ENCODE measurements around the gene NUDT19.
A peak's percentile ranks its signal among the peaks of the same experiment; 100 is the strongest.

The NUDT19 gene

DNA sequence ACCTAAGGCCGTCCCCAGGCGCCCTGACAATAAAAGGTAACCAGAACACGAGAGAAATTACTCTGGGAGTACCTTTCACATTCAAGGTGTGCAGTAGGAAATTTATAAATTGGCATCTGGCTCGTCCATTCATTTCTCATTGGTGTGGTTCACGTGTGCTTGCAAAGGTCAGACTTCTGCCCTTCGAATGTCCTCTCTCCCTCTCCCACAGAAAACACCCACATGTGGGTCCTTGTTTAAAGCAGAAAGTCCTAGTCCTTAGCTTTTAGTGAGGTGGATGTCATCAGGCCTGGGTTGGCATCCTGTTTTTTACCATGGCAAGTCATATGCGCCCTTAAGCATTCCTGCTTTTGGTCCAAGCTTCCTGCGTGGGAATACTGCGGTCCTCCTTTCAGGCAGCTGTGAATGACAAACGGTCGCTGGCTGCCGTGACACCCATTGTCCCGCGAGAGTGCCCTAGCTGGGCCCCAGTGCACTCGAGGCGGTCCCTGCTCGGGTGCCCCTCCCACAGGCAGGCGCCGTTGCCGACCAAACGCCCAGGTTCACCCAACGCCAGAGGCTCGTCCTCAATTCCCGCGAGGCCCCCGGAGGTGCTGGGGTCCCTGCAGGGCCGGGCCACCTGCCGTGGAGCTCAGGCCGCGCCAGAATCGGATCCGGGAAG, at the start of gene NUDT19:
NUDT19 (plus strand) TSS at position 531 of the 661 bp plus-strand sequence. CDS start 140 bp downstream, outside the sequence.
- TF ChIP-seq CTCF (conservative IDR thresholded peaks at IDR 0.05) = no peak
- TF ChIP-seq ZFX (IDR thresholded peaks at IDR 0.05) = no peak
- H3K27ac ChIP-seq = peak within 1 kb of the TSS; percentile 98

DNA sequence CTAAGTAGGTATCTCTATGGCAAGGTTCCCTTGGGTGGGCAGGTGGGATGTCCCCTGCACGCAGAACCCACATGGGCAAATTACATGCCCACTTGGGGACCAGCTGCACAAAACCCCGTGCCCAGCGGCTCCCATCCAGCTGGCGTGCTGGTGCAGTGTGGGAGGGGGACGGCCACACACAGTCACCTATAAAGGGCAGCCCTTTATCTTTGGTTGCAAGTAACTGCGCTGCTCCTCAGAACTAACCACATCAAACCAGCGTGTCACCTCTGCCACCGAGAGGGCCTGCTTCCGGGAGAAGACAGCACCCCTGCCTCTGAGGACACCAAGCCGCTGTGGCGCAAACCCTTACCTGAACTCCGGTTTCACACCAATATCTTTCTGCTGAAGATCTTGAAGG, 48.9 kb upstream of the NUDT19 start:
- TF ChIP-seq CTCF (conservative IDR thresholded peaks at IDR 0.05) (no peak), ZFX (IDR thresholded peaks at IDR 0.05) (no peak)
- no peak overlapping the region for H3K27ac ChIP-seq

GRCh38 chr19:32646556-32646955, 45.1 kb upstream of the NUDT19 start:
- no peak overlapping the region for H3K27ac ChIP-seq
- no peak for TF ChIP-seq ZFX (IDR thresholded peaks at IDR 0.05)
- no peak for TF ChIP-seq CTCF (conservative IDR thresholded peaks at IDR 0.05)

DNA sequence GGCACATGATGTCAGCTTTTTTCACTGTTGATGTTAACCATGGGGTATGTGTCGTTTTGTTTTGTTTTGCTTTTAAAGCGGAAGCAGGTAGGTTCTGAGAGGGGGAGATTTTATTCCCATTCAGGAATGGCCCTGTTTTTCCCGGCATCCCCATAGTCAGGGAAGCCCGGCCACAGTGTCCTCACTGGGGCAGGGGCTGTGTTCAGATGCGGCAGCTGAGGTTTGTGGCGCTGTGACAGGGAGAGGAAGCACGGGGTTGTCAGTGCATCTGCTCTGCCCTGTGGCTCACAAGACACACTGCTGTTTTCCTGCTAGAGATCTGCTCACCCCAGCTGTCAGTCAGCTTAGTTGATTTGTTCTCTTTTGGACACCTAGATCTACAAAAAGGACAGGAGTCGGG, 44.3 kb upstream of the NUDT19 start:
- H3K27ac ChIP-seq = no peak overlapping the region
- TF ChIP-seq ZFX (IDR thresholded peaks at IDR 0.05) (no peak), CTCF (conservative IDR thresholded peaks at IDR 0.05) (no peak)

DNA sequence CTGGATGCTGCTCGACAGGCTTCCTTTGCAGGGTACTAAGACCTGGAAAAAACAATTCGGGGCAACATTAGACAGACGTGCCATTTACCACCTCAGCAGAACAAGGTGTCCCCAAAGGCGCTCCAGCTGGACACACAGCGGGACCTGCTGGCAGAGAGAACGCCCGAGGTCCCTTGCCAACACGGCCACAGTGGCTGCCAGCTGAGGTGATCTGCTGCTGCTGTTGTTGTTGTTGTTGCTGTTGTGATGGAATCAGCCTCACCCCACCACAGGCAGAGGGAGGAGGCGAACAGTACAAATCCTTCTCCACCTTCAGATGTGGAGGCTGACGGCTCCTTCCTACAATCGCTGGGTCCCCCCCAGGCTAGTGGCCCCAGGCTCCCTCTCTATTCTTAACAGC, 41.9 kb upstream of the NUDT19 start:
- TF ChIP-seq ZFX (IDR thresholded peaks at IDR 0.05) = no peak
- TF ChIP-seq CTCF (conservative IDR thresholded peaks at IDR 0.05) = no peak
- no peak overlapping the region for H3K27ac ChIP-seq

DNA sequence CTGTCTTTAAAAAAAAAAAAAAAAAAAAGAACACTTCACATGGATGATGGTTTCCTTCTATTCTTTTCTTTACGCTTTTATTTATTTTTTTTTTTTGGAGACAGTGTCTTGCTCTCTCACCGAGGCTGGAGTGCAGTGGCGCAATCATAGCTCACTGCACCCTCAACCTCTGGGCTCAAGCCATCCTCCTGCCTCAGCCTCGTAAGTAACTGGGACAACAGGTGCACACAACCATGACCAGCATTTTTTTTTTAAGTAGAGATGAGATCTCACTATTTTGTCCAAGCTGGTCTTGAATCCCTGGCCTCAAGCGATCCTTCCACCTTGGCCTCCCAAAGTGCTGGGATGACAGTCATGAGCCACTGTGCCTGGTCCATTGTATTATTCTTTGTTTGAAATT, 41.0 kb upstream of the NUDT19 start:
- no peak overlapping the region for H3K27ac ChIP-seq
- TF ChIP-seq CTCF (conservative IDR thresholded peaks at IDR 0.05) = no peak

GRCh38 chr19:32651729-32652140, 39.9 kb upstream of the NUDT19 start:
- no peak for TF ChIP-seq ZFX (IDR thresholded peaks at IDR 0.05)
- TF ChIP-seq CTCF (conservative IDR thresholded peaks at IDR 0.05) = no peak
- H3K27ac ChIP-seq = no peak overlapping the region

DNA sequence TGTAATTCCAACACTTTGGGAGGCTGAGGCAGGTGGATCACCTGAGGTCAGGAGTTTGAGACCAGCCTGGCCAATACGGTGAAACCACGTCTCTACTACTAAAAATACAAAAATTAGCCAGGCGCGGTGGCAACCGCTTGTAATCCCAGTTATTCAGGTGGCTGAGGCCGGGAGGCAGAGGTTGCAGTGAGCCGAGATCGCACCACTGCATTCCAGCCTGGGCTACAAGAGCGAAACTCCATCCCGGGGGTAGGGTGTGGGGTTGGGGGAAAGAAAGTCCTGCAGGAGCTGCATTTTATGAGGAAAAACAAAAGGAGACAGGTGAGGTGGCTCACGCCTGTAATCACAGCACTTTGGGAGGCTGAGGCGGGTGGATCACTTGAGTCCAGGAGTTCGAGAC, 39.3 kb upstream of the NUDT19 start:
- H3K27ac ChIP-seq = peak overlapping the region; percentile 76
